Breast epithelium (tissue), 3 donors: Measurements from ENCODE around the gene SH3BP5.

ENCODE experiments used
- CTCF ChIP-seq, 3 donors: fragments of 450-650 bp; IDR thresholded peaks; one replicate each; pipeline ENCODE4 v1.5.1; 2016 to 2017; ENCODE audit warnings: antibody characterized with exemption in 3 of 3, mild to moderate bottlenecking in 3 of 3, moderate library complexity in 3 of 3
- POLR2AphosphoS5 ChIP-seq, 3 donors: sonication (generic); formaldehyde crosslinking; IDR thresholded peaks; one replicate each; pipeline ENCODE4 v1.6.1; 2017; ENCODE audit warnings: antibody characterized with exemption in 3 of 3

- no peak for TF ChIP-seq POLR2AphosphoS5 (IDR thresholded peaks at IDR 0.05)
- TF ChIP-seq CTCF (IDR thresholded peaks at IDR 0.05) = no peak
Measured at GRCh38 chr3:15214758-15215157, 117.6 kb downstream of the SH3BP5 start.
